Measurements from ENCODE around the gene PARD3B.

DNA sequence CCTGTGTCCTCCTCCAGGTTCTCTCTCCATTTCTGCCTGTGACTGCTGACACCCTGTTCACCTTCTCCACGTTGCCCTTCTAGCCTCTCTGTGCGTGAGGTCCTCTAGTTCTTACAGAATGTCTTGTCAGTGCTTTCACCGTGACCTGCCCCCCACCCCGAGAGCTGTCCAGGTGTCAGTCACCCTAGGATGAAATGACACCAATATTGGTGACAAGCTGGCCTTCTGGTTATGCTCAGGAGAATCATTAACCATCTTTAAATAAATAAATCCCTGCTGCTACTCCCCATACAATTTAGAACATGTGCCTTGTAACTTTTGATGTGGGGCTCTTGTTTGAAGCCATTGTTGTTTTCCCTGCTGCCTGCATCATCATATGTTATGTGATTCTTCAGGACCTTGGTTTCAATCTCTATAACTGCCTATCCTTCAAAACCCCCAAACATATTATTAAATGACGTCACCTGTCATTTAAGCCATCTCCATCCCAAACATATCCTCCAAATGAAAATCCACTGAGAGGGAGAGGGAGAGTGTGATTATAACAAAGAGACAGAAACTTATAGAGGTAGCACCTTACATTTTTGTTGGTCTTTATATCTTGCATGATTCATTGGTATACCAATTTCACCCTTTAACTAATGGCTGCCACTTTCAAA is 496.3 kb downstream of the PARD3B start:
- TF ChIP-seq, protein P1, sequence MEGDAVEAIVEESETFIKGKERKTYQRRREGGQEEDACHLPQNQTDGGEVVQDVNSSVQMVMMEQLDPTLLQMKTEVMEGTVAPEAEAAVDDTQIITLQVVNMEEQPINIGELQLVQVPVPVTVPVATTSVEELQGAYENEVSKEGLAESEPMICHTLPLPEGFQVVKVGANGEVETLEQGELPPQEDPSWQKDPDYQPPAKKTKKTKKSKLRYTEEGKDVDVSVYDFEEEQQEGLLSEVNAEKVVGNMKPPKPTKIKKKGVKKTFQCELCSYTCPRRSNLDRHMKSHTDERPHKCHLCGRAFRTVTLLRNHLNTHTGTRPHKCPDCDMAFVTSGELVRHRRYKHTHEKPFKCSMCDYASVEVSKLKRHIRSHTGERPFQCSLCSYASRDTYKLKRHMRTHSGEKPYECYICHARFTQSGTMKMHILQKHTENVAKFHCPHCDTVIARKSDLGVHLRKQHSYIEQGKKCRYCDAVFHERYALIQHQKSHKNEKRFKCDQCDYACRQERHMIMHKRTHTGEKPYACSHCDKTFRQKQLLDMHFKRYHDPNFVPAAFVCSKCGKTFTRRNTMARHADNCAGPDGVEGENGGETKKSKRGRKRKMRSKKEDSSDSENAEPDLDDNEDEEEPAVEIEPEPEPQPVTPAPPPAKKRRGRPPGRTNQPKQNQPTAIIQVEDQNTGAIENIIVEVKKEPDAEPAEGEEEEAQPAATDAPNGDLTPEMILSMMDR (IDR thresholded peaks at IDR 0.05; ENCODE audit: low read length) = no peak
- no peak for TF ChIP-seq EZH2 (optimal IDR thresholded peaks at IDR 0.05; ENCODE audit: low read depth, low read length)
- no peak for TF ChIP-seq EZH2phosphoT487 (IDR thresholded peaks at IDR 0.05; ENCODE audit: low read length)

Data from MM.1S (cell line).